HG03565 (cell line): ENCODE data around the gene PPFIA3.
"Not testable (repeated sequence)": the region's sequence is repeated elsewhere in the genome, so short reads cannot be mapped to it uniquely, and the experiment has no call there.

Experiments
- ATAC-seq: cut with Tn5 transposase; IDR thresholded peaks from one replicate; pipeline ENCODE4 v1.9.1; 2021; ENCODE audit warnings: mild to moderate bottlenecking, moderate library complexity; ENCODE audit not compliant: unreplicated experiment

The PPFIA3 gene

DNA sequence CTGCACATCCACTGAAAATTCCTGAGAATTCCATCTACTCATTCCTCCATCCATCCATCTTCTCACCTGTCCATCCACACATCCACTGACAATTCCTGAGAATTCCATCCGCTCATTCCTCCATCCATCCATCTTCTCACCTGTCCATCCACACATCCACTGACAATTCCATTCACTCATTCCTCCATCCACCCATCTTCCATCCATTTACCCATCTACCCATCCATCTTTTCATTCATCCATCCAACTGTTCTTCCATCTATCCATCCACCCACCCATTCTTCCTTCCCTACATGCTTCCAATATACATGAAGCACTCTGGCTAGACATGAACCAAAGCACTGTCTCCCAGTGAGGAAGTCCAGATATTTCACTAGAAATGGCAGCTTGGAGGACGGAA, 53.9 kb downstream of the PPFIA3 start:
- no peak for ATAC-seq

DNA sequence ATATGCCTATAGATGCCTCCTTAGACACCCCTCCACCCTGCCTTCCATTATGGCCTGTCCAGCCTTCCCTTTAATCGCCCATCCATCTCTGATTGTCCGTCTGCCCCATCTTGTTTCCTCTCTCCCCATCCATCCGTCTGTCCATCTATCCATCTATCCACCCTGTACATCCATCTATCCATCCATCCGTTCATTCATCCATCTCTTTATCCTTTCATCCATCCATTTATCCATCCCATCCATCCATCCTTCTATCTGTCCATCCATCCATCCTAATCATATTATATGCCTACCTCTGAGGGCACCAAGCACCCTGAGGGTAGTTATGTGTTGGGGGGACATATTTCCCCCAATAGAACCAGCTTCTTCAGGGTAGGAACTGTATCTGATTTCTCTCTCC, 61.3 kb downstream of the PPFIA3 start:
- no peak for ATAC-seq

DNA sequence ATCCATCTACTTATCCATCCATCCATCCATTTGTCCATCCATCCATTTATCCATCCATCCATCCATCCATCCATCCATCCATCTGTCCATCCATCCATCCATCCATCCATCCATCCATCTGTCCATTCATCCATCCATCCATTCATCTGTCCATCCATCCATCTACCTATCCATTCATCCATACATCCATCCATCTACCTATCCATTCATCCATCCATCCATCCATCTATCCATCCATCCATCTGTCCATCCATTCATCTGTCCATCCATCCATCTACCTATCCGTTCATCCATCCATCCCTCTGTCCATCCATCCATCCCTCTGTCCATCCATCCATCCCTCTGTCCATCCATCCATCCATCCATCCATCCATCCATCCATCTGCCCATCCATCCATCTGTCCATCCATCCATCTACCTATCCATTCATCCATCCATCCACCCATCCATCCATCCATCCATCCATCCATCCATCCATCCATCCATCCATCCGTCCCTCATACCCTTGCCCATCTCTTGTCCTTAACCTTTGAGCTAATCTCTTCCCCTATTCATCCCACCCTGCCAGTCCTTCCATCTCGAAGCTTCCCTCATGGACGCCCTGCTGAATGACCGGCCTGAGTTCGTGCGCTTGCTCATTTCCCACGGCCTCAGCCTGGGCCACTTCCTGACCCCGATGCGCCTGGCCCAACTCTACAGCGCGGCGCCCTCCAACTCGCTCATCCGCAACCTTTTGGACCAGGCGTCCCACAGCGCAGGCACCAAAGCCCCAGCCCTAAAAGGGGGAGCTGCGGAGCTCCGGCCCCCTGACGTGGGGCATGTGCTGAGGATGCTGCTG, 62.9 kb downstream of the PPFIA3 start:
- ATAC-seq = not testable (repeated sequence)

DNA sequence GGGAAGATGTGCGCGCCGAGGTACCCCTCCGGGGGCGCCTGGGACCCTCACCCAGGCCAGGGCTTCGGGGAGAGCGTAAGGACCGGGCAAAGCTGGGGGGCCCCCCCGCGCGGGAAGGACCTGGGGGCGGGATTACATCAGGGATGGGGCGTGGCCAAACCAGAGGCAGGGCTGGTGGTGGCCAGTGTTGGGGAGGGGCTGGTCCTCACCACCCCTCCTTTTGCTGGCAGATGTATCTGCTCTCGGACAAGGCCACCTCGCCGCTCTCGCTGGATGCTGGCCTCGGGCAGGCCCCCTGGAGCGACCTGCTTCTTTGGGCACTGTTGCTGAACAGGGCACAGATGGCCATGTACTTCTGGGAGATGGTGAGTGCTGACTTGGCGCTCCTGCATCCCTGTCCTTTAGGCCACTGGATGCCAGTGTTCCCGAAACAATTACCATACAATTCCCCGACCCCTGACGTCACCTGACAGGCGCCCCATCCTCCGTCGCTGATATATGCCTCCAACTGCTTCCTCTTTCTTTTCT, 63.6 kb downstream of the PPFIA3 start:
- ATAC-seq = no peak

DNA sequence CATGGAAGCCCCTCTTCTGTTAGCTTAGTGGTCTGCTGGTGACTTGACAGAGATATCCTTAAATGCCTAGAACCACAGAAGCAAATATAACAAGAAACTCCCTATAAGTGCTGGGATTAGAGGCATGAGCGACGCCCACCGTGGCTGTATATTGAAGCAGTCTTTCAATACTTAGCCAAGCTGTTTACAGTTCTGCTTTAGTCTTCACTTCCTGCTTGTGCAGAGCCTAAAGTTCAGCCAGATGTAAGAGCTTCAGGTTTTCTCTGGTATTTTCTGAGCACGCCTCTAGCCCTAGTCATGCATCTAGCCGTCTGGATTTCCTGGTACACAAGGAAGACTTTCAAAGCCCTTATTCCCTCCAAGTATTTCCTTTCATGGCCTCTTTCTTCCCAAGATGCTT, 66.8 kb downstream of the PPFIA3 start:
- no peak for ATAC-seq

DNA sequence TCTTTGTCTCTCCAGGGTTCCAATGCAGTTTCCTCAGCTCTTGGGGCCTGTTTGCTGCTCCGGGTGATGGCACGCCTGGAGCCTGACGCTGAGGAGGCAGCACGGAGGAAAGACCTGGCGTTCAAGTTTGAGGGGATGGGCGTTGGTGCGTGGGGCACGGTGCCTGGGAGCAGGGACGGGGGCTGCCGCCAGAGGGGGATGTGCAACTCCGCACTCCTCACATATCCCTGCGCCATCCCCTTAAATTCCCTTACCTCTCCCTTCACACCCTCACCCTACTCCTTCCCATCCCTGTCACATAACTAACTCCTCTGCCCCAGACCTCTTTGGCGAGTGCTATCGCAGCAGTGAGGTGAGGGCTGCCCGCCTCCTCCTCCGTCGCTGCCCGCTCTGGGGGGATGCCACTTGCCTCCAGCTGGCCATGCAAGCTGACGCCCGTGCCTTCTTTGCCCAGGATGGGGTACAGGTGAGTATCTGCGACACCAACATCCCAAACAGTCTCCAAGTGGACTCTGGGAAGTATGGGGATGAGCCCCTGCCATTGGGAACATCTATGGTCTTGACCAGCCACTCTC, 69.4 kb downstream of the PPFIA3 start:
- ATAC-seq = no peak

DNA sequence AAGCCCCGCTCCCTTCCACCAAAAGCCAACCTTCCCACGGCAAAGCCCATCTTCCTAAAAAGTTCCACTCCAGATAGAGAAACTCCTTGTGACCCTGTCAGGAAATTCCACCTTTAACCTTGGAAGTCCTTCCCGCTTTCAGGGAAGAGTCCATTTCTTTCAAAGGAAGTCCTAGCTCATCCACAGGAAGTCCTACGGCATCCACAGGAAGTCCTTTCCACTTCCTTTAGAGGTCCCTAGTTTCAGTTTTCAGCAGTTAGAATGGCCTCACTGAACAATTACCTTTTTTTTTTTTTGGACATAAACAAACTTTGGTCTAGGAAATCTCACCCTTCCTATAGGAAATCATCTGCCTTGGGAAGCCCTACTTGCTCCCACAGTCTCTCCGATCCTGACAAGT, 69.9 kb downstream of the PPFIA3 start:
- ATAC-seq = no peak

DNA sequence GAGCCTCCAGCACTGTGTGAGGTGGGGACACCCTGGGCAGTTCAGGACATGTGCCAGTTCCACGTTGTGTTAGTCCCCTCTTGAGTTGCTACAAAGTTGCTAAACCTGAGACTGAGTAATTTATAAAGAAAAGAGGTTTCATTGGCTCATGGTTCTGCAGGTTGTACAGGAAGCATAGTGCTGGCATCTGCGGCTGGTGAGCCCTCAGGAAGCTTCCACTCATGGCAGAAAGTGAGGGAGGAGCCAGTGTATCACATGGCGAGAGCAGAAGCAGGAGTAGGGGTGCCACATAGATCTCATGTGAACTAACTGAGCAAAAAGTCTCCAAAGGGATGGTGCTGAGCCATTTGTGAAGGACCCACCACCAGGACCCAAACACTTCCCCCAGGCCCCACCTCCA, 71.4 kb downstream of the PPFIA3 start:
- ATAC-seq = no peak

DNA sequence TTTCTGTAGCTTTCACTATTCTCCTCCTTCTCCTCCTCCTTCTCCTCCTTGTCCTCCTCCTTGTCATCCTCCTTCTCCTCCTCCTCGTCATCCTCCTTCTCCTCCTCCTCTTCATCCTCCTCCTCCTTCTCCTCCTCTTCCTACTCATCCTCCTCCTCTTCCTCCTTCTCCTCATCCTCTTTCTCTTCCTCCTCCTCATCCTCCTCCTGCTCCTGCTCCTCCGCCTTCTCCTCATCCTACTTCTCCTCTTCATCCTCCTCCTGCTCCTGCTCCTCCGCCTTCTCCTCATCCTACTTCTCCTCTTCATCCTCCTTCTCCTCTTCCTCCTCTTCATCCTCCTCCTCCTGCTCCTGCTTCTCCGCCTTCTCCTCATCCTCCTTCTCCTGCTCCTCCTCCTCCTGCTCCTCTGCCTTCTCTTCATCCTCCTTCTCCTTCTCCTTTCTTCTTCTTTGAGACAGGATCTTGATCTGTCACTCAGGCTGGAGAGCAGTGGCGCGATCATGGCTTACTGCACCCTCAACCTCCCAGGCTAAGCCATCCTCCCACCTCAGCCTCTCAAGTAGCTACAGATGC, 74.6 kb downstream of the PPFIA3 start:
- ATAC-seq = no peak

DNA sequence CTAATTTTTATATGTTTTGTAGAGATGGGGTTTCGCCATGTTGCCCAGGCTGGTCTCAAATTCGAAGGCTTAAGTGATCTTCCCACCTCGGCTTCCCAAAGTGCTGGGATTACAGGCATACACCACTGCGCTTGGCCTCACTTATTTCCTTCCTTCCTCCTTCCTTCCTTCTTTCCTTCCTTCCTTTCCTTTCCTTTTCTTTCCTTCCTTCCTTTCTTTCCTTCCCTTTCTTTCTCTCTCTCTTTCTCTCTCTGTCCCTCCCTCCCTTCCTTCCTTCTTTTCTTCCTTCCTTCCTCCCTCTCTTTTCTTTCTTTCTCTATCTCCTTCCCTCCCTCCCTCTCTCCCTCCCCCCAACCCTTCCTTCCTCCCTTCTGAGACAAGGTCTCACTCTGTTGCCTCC, 75.1 kb downstream of the PPFIA3 start:
- no peak for ATAC-seq

DNA sequence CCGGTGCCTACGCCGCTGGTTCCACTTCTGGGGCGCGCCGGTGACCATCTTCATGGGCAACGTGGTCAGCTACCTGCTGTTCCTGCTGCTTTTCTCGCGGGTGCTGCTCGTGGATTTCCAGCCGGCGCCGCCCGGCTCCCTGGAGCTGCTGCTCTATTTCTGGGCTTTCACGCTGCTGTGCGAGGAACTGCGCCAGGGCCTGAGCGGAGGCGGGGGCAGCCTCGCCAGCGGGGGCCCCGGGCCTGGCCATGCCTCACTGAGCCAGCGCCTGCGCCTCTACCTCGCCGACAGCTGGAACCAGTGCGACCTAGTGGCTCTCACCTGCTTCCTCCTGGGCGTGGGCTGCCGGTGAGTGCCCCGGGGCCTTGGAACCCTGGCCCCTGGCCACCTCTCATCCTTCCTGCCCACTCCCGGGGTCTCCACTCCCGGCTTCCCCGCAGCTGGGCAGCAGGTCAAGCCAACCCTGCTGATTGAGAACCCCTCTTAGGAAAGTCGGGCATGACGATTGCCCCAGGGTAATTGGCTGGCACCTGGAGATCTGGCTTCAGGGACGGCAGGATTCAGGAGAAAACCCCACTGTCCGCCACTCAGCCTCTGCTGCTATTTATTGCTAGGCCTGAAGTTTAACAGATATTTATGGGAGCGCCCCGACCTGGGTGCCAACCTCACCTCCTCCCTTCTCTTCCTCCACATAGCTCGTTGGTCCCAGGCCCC, 77.3 kb downstream of the PPFIA3 start:
- no peak for ATAC-seq

DNA sequence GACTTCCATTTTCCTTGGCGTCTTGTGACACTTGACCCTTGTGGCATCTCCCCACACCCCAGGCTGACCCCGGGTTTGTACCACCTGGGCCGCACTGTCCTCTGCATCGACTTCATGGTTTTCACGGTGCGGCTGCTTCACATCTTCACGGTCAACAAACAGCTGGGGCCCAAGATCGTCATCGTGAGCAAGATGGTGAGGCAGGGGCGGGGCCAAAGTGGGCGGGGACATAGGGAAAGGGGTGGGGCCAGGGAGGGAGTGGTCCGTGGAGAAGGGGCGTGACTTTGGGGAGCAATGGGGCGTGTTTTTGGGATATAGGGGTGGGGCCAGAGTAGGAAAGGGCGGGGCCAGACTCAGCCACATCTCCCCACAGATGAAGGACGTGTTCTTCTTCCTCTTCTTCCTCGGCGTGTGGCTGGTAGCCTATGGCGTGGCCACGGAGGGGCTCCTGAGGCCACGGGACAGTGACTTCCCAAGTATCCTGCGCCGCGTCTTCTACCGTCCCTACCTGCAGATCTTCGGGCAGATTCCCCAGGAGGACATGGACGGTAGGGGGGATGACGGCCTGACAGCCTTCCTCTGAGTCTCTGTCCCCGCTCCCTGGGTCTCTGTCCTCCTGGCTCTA, 81.0 kb downstream of the PPFIA3 start:
- no peak for ATAC-seq
